GM20431 (cell line): Measurements from ENCODE around the gene SLC7A4.

Experiments used
- in situ Hi-C: fragments of 300-500 bp; cut with MseI, MboI; formaldehyde crosslinking; loops from one replicate; pipeline ENCODE4 v1.15.0; 2020; ENCODE audit warnings: low sequenced_read_pairs; ENCODE audit not compliant: unreplicated experiment

Gene SLC7A4

GRCh38 chr22:21001601-21002325, 30.6 kb downstream of the SLC7A4 start, which contains the start of gene THAP7:
TSS of gene THAP7 (minus strand) at chr22:21002118. CDS start at chr22:21001911, 207 bp downstream.
- in situ Hi-C loops, result no loop called here

GRCh38 chr22:21000987-21001600, 31.3 kb downstream of the SLC7A4 start:
- in situ Hi-C loops, result no loop called here

- in situ Hi-C loops, result no loop called here
These were observed 32.0 kb downstream of the SLC7A4 start for GRCh38 chr22:21000207-21000986.

GRCh38 chr22:20999350-21000206, 32.8 kb downstream of the SLC7A4 start:
- in situ Hi-C loops, result no loop called here

- in situ Hi-C loops, result no loop called here
These were observed 33.7 kb downstream of the SLC7A4 start for GRCh38 chr22:20998411-20999336.

GRCh38 chr22:20997536-20998257, 34.7 kb downstream of the SLC7A4 start:
- in situ Hi-C loops, result no loop called here

GRCh38 chr22:20996598-20997535, 35.5 kb downstream of the SLC7A4 start:
- in situ Hi-C loops, result no loop called here

- in situ Hi-C loops, result no loop called here
These were observed 36.3 kb downstream of the SLC7A4 start for GRCh38 chr22:20996031-20996410.

GRCh38 chr22:20995329-20996030, 36.9 kb downstream of the SLC7A4 start:
- in situ Hi-C loops, result no loop called here

GRCh38 chr22:20994902-20995241, 37.5 kb downstream of the SLC7A4 start:
- in situ Hi-C loops, result no loop called here

- in situ Hi-C loops, result no loop called here
These were observed 38.0 kb downstream of the SLC7A4 start for GRCh38 chr22:20994128-20994901.

GRCh38 chr22:20993304-20994127, 38.8 kb downstream of the SLC7A4 start:
- in situ Hi-C loops, result no loop called here

GRCh38 chr22:20992456-20993303, 39.7 kb downstream of the SLC7A4 start:
- in situ Hi-C loops, result no loop called here

GRCh38 chr22:20992056-20992442, 40.3 kb downstream of the SLC7A4 start:
- in situ Hi-C loops, result no loop called here
